HG03060 (cell line): Measurements from ENCODE around the gene LYVE1.

Experiments used
- ATAC-seq: cut with Tn5 transposase; IDR thresholded peaks from one replicate; pipeline ENCODE4 v1.9.1; 2021; ENCODE audit warnings: low read depth, moderate number of reproducible peaks; ENCODE audit not compliant: unreplicated experiment

The LYVE1 gene

GRCh38 chr11:10561947-10562346 is 6.5 kb downstream of the LYVE1 start:
- no peak for ATAC-seq

GRCh38 chr11:10561043-10561818 is 7.2 kb downstream of the LYVE1 start:
- ATAC-seq: no peak

- ATAC-seq: no peak
These were observed 10.2 kb downstream of the LYVE1 start for GRCh38 chr11:10558288-10558687.

- ATAC-seq: no peak
These were observed 11.9 kb downstream of the LYVE1 start for GRCh38 chr11:10556590-10556989.

GRCh38 chr11:10551845-10552352 is 16.6 kb downstream of the LYVE1 start:
- no peak for ATAC-seq

GRCh38 chr11:10551290-10551592 is 17.2 kb downstream of the LYVE1 start:
- no peak for ATAC-seq

GRCh38 chr11:10550503-10551289 is 17.8 kb downstream of the LYVE1 start:
- no peak for ATAC-seq

- ATAC-seq: no peak
These were observed 23.7 kb downstream of the LYVE1 start for GRCh38 chr11:10544491-10545465.

- no peak for ATAC-seq
These were observed 24.7 kb downstream of the LYVE1 start for GRCh38 chr11:10543782-10544181.

GRCh38 chr11:10542776-10543175 is 25.7 kb downstream of the LYVE1 start:
- no peak for ATAC-seq

- ATAC-seq: no peak
These were observed 26.9 kb downstream of the LYVE1 start for GRCh38 chr11:10541561-10541930.

GRCh38 chr11:10540915-10541560 is 27.4 kb downstream of the LYVE1 start, which contains the start of gene RNF141:
Gene RNF141 (minus strand): TSS chr11:10541187. CDS start chr11:10534158, 7,029 bp downstream.
- ATAC-seq: peak; percentile 88

GRCh38 chr11:10540546-10540914 is 27.9 kb downstream of the LYVE1 start:
- peak; percentile 10 for ATAC-seq

- no peak for ATAC-seq
These were observed 29.1 kb downstream of the LYVE1 start for GRCh38 chr11:10539339-10539738.

GRCh38 chr11:10538924-10539323 is 29.5 kb downstream of the LYVE1 start:
- ATAC-seq: no peak

GRCh38 chr11:10537600-10537999 is 30.9 kb downstream of the LYVE1 start:
- no peak for ATAC-seq

- no peak for ATAC-seq
These were observed 34.1 kb downstream of the LYVE1 start for GRCh38 chr11:10534316-10534715.

- ATAC-seq: no peak
These were observed 35.1 kb downstream of the LYVE1 start for GRCh38 chr11:10533323-10533722.

- no peak for ATAC-seq
These were observed 35.9 kb downstream of the LYVE1 start for GRCh38 chr11:10532526-10532925.

GRCh38 chr11:10529279-10529678 is 39.2 kb downstream of the LYVE1 start:
- ATAC-seq: no peak
